Parietal lobe (tissue), 2 donors: ENCODE data around the gene OR8H3. TPM values are rescaled to one million over a fixed set of nuclear protein-coding genes. Genes with fewer than 3 reads are reported as not detected.

Experiments
- small RNA-seq: library from RNA; depleted of rRNA; stranded (forward); fragments of <200 nt; gene quantifications from one replicate; pipeline ENCODE3, GENCODE V24; 2014; ENCODE audit warnings: low replicate concordance
- total RNA-seq: library from RNA; depleted of rRNA; stranded (reverse); fragments of >200 nt; gene quantifications from one replicate; pipeline ENCODE4 v1.2.3, GENCODE V29; 2014

OR8H3 gene
- not detected for total RNA-seq

GRCh38 chr11:56122073-56122472, at the start of gene OR8H3:
Gene OR8H3 (plus strand): TSS chr11:56122373. CDS start chr11:56122373, 0 bp downstream.

GRCh38 chr11:56093008-56093407, 29.2 kb upstream of the OR8H3 start, which contains the start of gene OR8I2:
Gene OR8I2 (plus strand): TSS chr11:56093308. CDS start chr11:56093308, 0 bp downstream.

GRCh38 chr11:56103210-56103737, 18.9 kb upstream of the OR8H3 start, which contains the start of gene OR8H2:
Gene OR8H2 (plus strand): TSS chr11:56103687. CDS start chr11:56105043, 1,356 bp downstream.

GRCh38 chr11:56140151-56140661, 18.0 kb downstream of the OR8H3 start, which contains the start of gene OR8J3:
Gene OR8J3 (minus strand): TSS chr11:56140201. CDS start chr11:56137718, 2,483 bp downstream.

GRCh38 chr11:56160217-56160616, 38.0 kb downstream of the OR8H3 start, which contains the start of gene OR8K5:
Gene OR8K5 (minus strand): TSS chr11:56160317. CDS start chr11:56160317, 0 bp downstream.

Small RNA genes lying within 50 kb of the gene (small RNA-seq; reads per million reads assigned to genes)
- not detected for gene OR8I4P

Other genes with a start within 250 kb of the OR8H3 start
- gene TRIM51, start 239.1 kb upstream of the OR8H3 start, total RNA-seq: not detected
- not detected for gene OR5W2, start 207.8 kb upstream of the OR8H3 start, total RNA-seq
- not detected for gene OR5I1, start 186.0 kb upstream of the OR8H3 start, total RNA-seq
- gene OR10AG1, start 152.4 kb upstream of the OR8H3 start, total RNA-seq: not detected
- not detected for gene OR5F1, start 127.7 kb upstream of the OR8H3 start, total RNA-seq
- not detected for gene OR5AS1, start 94.7 kb upstream of the OR8H3 start, total RNA-seq
- not detected for gene OR8I2, start 29.1 kb upstream of the OR8H3 start, total RNA-seq
- gene OR8H2, start 18.7 kb upstream of the OR8H3 start, total RNA-seq: not detected
- not detected for gene OR8J3, start 17.8 kb downstream of the OR8H3 start, total RNA-seq
- gene OR8K5, start 37.9 kb downstream of the OR8H3 start, total RNA-seq: not detected
- gene OR5J2, start 54.2 kb downstream of the OR8H3 start, total RNA-seq: not detected
- not detected for gene OR5T2, start 111.9 kb downstream of the OR8H3 start, total RNA-seq
- gene OR5T3, start 129.9 kb downstream of the OR8H3 start, total RNA-seq: not detected
- gene OR5T1, start 151.8 kb downstream of the OR8H3 start, total RNA-seq: not detected
- gene OR8H1, start 169.9 kb downstream of the OR8H3 start, total RNA-seq: not detected
- gene OR8K3, start 192.8 kb downstream of the OR8H3 start, total RNA-seq: not detected
- gene OR8K1, start 223.7 kb downstream of the OR8H3 start, total RNA-seq: not detected
- not detected for gene OR8J1, start 231.9 kb downstream of the OR8H3 start, total RNA-seq